ENCODE results near the gene CAMKMT.
A peak's percentile ranks its signal among the peaks of the same experiment; 100 is the strongest.

CAMKMT gene

GRCh38 chr2:44751754-44752479 is 390.2 kb downstream of the CAMKMT start:
- DNase-seq: no peak

GRCh38 chr2:44752761-44753160 is 391.0 kb downstream of the CAMKMT start:
- no peak for DNase-seq

- DNase-seq: peak; percentile 22
Observed at GRCh38 chr2:44753552-44754285, 392.0 kb downstream of the CAMKMT start.

- DNase-seq: no peak
Observed at GRCh38 chr2:44758591-44758990, 396.8 kb downstream of the CAMKMT start.

- no peak for DNase-seq
Observed at GRCh38 chr2:44759823-44760222, 398.1 kb downstream of the CAMKMT start.

- no peak for DNase-seq
Observed at GRCh38 chr2:44763275-44763782, 401.6 kb downstream of the CAMKMT start.

- no peak for DNase-seq
Observed at GRCh38 chr2:44766220-44766619, 404.5 kb downstream of the CAMKMT start.

GRCh38 chr2:44766777-44767176 is 405.0 kb downstream of the CAMKMT start:
- DNase-seq: no peak

- DNase-seq: no peak
Observed at GRCh38 chr2:44767691-44768090, 405.9 kb downstream of the CAMKMT start.

- no peak for DNase-seq
Observed at GRCh38 chr2:44768438-44769236, 406.9 kb downstream of the CAMKMT start.

GRCh38 chr2:44769349-44770011 is 407.7 kb downstream of the CAMKMT start:
- no peak for DNase-seq

GRCh38 chr2:44770221-44771195 is 408.8 kb downstream of the CAMKMT start:
- DNase-seq: no peak

GRCh38 chr2:44771522-44771921 is 409.8 kb downstream of the CAMKMT start:
- DNase-seq: no peak

GRCh38 chr2:44772131-44772530 is 410.4 kb downstream of the CAMKMT start:
- DNase-seq: no peak

- no peak for DNase-seq
Observed at GRCh38 chr2:44772669-44773378, 411.1 kb downstream of the CAMKMT start.

GRCh38 chr2:44774826-44775492 is 413.2 kb downstream of the CAMKMT start:
- no peak for DNase-seq

- DNase-seq: no peak
Observed at GRCh38 chr2:44777036-44777435, 415.3 kb downstream of the CAMKMT start.

- no peak for DNase-seq
Observed at GRCh38 chr2:44777537-44777936, 415.8 kb downstream of the CAMKMT start.

- DNase-seq: no peak
Observed at GRCh38 chr2:44778221-44778654, 416.5 kb downstream of the CAMKMT start.
